ENCODE data around the gene GREM2. TPM values are rescaled to one million over a fixed set of nuclear protein-coding genes. Genes with fewer than 3 reads are reported as not detected.

The GREM2 gene
- total RNA-seq, 1 experiment from 2014 or later: not detected

GRCh38 chr1:240619906-240620621, 8.1 kb upstream of the GREM2 start:
- DNase-seq: no peak
- BruUV-seq (replicated peaks): no TSS peak
- ChIA-PET POLR2A (ENCODE audit: unreplicated experiment) (no interaction called here), CTCF (no interaction called here)
- intact Hi-C loops (cut with micrococcal nuclease; ENCODE audit: unreplicated experiment): no loop called here
- no peak overlapping the region for H3K4me3 ChIP-seq
- no peaks in the 10 kb centered on the region for H4K20me1 ChIP-seq (ENCODE audit: insufficient read depth)
- H3K27ac ChIP-seq: no peak overlapping the region
- H2AFZ ChIP-seq: no peak overlapping the region
- no peaks in the 10 kb centered on the region for H3K9me2 ChIP-seq (ENCODE audit: insufficient read depth)
- H3K27me3 ChIP-seq (ENCODE audit: insufficient read depth, low read depth): peaks cover 25% of the 10 kb centered on the region
- no peaks in the 10 kb centered on the region for H3K4me1 ChIP-seq (replicated peaks; ENCODE audit: insufficient read depth)
- no peaks in the 10 kb centered on the region for H3K36me3 ChIP-seq (ENCODE audit: low read depth)
- H3K9me3 ChIP-seq (ENCODE audit: insufficient read depth, low read depth): no peaks in the 10 kb centered on the region
- no peaks in the 10 kb centered on the region for H3F3A ChIP-seq (ENCODE audit: insufficient read depth, low read depth)
- no peaks in the 10 kb centered on the region for H3K79me2 ChIP-seq (ENCODE audit: low read depth)
- no peak overlapping the region for H3K4me2 ChIP-seq
- TF ChIP-seq EZH2 (IDR thresholded peaks at IDR 0.05; ENCODE audit: low read depth) (no peak), CTCF (conservative IDR thresholded peaks at IDR 0.05) (no peak)

GRCh38 chr1:240619357-240619756, 7.4 kb upstream of the GREM2 start:
- H2AFZ ChIP-seq: no peak overlapping the region
- no peaks in the 10 kb centered on the region for H3K9me2 ChIP-seq (ENCODE audit: insufficient read depth)
- H3K4me1 ChIP-seq (replicated peaks; ENCODE audit: insufficient read depth): no peaks in the 10 kb centered on the region
- TF ChIP-seq CTCF (conservative IDR thresholded peaks at IDR 0.05) (no peak), EZH2 (IDR thresholded peaks at IDR 0.05; ENCODE audit: low read depth) (no peak)
- peaks cover 25% of the 10 kb centered on the region for H3K27me3 ChIP-seq (ENCODE audit: insufficient read depth, low read depth)
- no TSS peak for BruUV-seq (replicated peaks)
- CTCF ChIA-PET: no interaction called here
- H4K20me1 ChIP-seq (ENCODE audit: insufficient read depth): no peaks in the 10 kb centered on the region
- no peaks in the 10 kb centered on the region for H3F3A ChIP-seq (ENCODE audit: insufficient read depth, low read depth)
- H3K36me3 ChIP-seq (ENCODE audit: low read depth): no peaks in the 10 kb centered on the region
- DNase-seq: no peak
- no peaks in the 10 kb centered on the region for H3K79me2 ChIP-seq (ENCODE audit: low read depth)
- POLR2A ChIA-PET (ENCODE audit: unreplicated experiment): no interaction called here
- intact Hi-C loops (cut with micrococcal nuclease; ENCODE audit: unreplicated experiment): no loop called here
- H3K9me3 ChIP-seq (ENCODE audit: insufficient read depth, low read depth): no peaks in the 10 kb centered on the region
- H3K4me2 ChIP-seq: no peak overlapping the region
- no peak overlapping the region for H3K4me3 ChIP-seq
- H3K27ac ChIP-seq: no peak overlapping the region

- CTCF ChIA-PET: no interaction called here
- no peak overlapping the region for H3K4me3 ChIP-seq
- no peaks in the 10 kb centered on the region for H3K9me3 ChIP-seq (ENCODE audit: insufficient read depth, low read depth)
- no peak overlapping the region for H3K4me2 ChIP-seq
- H3K4me1 ChIP-seq (replicated peaks; ENCODE audit: insufficient read depth): no peaks in the 10 kb centered on the region
- DNase-seq: no peak
- H3K27ac ChIP-seq: no peak overlapping the region
- POLR2A ChIA-PET (ENCODE audit: unreplicated experiment): no interaction called here
- no peaks in the 10 kb centered on the region for H3K9me2 ChIP-seq (ENCODE audit: insufficient read depth)
- no peak for TF ChIP-seq EZH2 (IDR thresholded peaks at IDR 0.05; ENCODE audit: low read depth)
- no peak for TF ChIP-seq CTCF (conservative IDR thresholded peaks at IDR 0.05)
- no TSS peak for BruUV-seq (replicated peaks)
- H2AFZ ChIP-seq: no peak overlapping the region
- no peaks in the 10 kb centered on the region for H3F3A ChIP-seq (ENCODE audit: insufficient read depth, low read depth)
- peaks cover 24% of the 10 kb centered on the region; the same call in 1 of the 2 replicates for H3K27me3 ChIP-seq (ENCODE audit: insufficient read depth, low read depth)
- intact Hi-C loops (cut with micrococcal nuclease; ENCODE audit: unreplicated experiment): no loop called here
- H4K20me1 ChIP-seq (ENCODE audit: insufficient read depth): no peaks in the 10 kb centered on the region
- no peaks in the 10 kb centered on the region for H3K79me2 ChIP-seq (ENCODE audit: low read depth)
- H3K36me3 ChIP-seq (ENCODE audit: low read depth): no peaks in the 10 kb centered on the region
Measured at GRCh38 chr1:240618946-240619345, 7.0 kb upstream of the GREM2 start.
